ENCODE data around the gene SLC7A6.

The SLC7A6 gene

GRCh38 chr16:68313116-68313515 is 48.8 kb downstream of the SLC7A6 start:
- no peak overlapping the region for H3K4me3 ChIP-seq (replicated peaks in 1 of 2; ENCODE audit: low read depth in 2 of 2, low read length in 2 of 2)
- no peak for TF ChIP-seq CTCF (IDR thresholded peaks at IDR 0.05; ENCODE audit: low read depth, low read length)
- no peak for DNase-seq (ENCODE audit: low read depth in 2 of 2)

- no peak for DNase-seq (ENCODE audit: low read depth in 2 of 2)
- no peak for TF ChIP-seq CTCF (IDR thresholded peaks at IDR 0.05; ENCODE audit: low read depth, low read length)
Measured at GRCh38 chr16:68319185-68319908, 55.0 kb downstream of the SLC7A6 start.

GRCh38 chr16:68324336-68324735 is 60.0 kb downstream of the SLC7A6 start:
- TF ChIP-seq CTCF (IDR thresholded peaks at IDR 0.05; ENCODE audit: low read depth, low read length) = no peak
- no peak overlapping the region for H3K4me3 ChIP-seq (replicated peaks in 1 of 2; ENCODE audit: low read depth in 2 of 2, low read length in 2 of 2)
- DNase-seq (ENCODE audit: low read depth in 2 of 2) = no peak

More at GRCh38 chr16:68319185-68319908, 55.0 kb downstream of the SLC7A6 start:
- no peak overlapping the region for H3K4me3 ChIP-seq (replicated peaks in 1 of 2; ENCODE audit: low read depth in 2 of 2, low read length in 2 of 2)

GRCh38 chr16:68324780-68325357 is 60.5 kb downstream of the SLC7A6 start:
- H3K4me3 ChIP-seq (replicated peaks in 1 of 2; ENCODE audit: low read depth in 2 of 2, low read length in 2 of 2) = no peak overlapping the region
- DNase-seq (ENCODE audit: low read depth in 2 of 2) = no peak
- TF ChIP-seq CTCF (IDR thresholded peaks at IDR 0.05; ENCODE audit: low read depth, low read length) = no peak

GRCh38 chr16:68328151-68328859 is 64.0 kb downstream of the SLC7A6 start:
- peak; percentile 89 for DNase-seq (ENCODE audit: low read depth in 2 of 2)
- H3K4me3 ChIP-seq (replicated peaks in 1 of 2; ENCODE audit: low read depth in 2 of 2, low read length in 2 of 2) = no peak overlapping the region
- peak; percentile 93 for TF ChIP-seq CTCF (IDR thresholded peaks at IDR 0.05; ENCODE audit: low read depth, low read length)

GRCh38 chr16:68328860-68329390 is 64.6 kb downstream of the SLC7A6 start:
- no peak for TF ChIP-seq CTCF (IDR thresholded peaks at IDR 0.05; ENCODE audit: low read depth, low read length)
- H3K4me3 ChIP-seq (replicated peaks in 1 of 2; ENCODE audit: low read depth in 2 of 2, low read length in 2 of 2) = no peak overlapping the region
- DNase-seq (ENCODE audit: low read depth in 2 of 2) = no peak
